ENCODE measurements around the gene DNLZ. TPM values are rescaled to one million over a fixed set of nuclear protein-coding genes. Genes with fewer than 3 reads are reported as not detected.
A peak's percentile ranks its signal among the peaks of the same experiment; 100 is the strongest.

Gene DNLZ
- total and polyA plus RNA-seq, 2 of the 4 experiments (the other 2 are of a cell fraction), result 2.0 to 11.4 TPM

- H2AK9ac ChIP-seq (replicated peaks; ENCODE audit: low read depth, low read length, poor library complexity), result peak overlapping the region; percentile 100
- H2BK15ac ChIP-seq (ENCODE audit: low read depth, low read length), result no peak overlapping the region; the same call in 2 of the 3 replicates
- H4K91ac ChIP-seq (ENCODE audit: insufficient read depth, low read depth, low read length), result peak overlapping the region; percentile 93
- H3K4me2 ChIP-seq (ENCODE audit: low read depth, low read length), result peak overlapping the region; percentile 97
- ChIA-PET POLR2A (ENCODE audit: unreplicated experiment) (interaction anchor here (0.6 kb wide), 1 partner anchor 34 kb away, joined by 3 read pairs; no protein-coding TSS in a partner anchor), CTCF (interaction anchor here (0.8 kb wide), 1 partner anchor 16 kb away, joined by 3 read pairs; no protein-coding TSS in a partner anchor)
- peak overlapping the region; percentile 99 for H3K4ac ChIP-seq (ENCODE audit: low read depth, low read length)
- peaks cover 54% of the 10 kb centered on the region for H4K20me1 ChIP-seq (ENCODE audit: insufficient read depth, low read length)
- peak overlapping the region; percentile 95 for H3K27ac ChIP-seq (ENCODE audit: insufficient read depth, low read length)
- TF ChIP-seq POLR2A (IDR thresholded peaks at IDR 0.05; ENCODE audit: low read depth, low read length), result 0 out of 2 replicates have a peak, but pooled peaks have one; percentile 2
- no peak for TF ChIP-seq RAD21 (IDR thresholded peaks at IDR 0.05; ENCODE audit: low read length)
- 5% methylated on average over 4 of the region's 15 CpGs; no CpG with 5 or more reads in 1 of the 2 experiments for WGBS, 2 experiments (ENCODE audit: extremely low coverage in 2 of 2, insufficient read length in 1 of 2)
- H4K5ac ChIP-seq (ENCODE audit: low read depth, low read length), result peak overlapping the region; percentile 51
- H3K27me3 ChIP-seq (ENCODE audit: control insufficient read depth, insufficient read depth, low read length), result no peaks in the 10 kb centered on the region
- peak overlapping the region; percentile 99 for H3K14ac ChIP-seq (replicated peaks; ENCODE audit: low read depth, low read length)
- peak overlapping the region; percentile 81 for H3K18ac ChIP-seq (ENCODE audit: low read depth, low read length)
- peak overlapping the region; percentile 25; the same call in 1 of the 2 replicates for H2BK120ac ChIP-seq (ENCODE audit: low read depth, low read length)
- in situ Hi-C loops (cut with MboI; ENCODE audit: low sequenced_read_pairs), result no loop called here
- peak overlapping the region in 1 of 2 experiments; percentile 70; a peak in 3 of 4 replicates for H4K8ac ChIP-seq (ENCODE audit: low read depth in 2 of 2, low read length in 2 of 2)
- dilution Hi-C loops (cut with HindIII; ENCODE audit: low sequenced_read_pairs, unreplicated experiment), result no loop called here
- DNase-seq (peak; percentile 36), ATAC-seq (ENCODE audit: low read depth) (peak; percentile 1)
- no peaks in the 10 kb centered on the region for H3K9me3 ChIP-seq (ENCODE audit: control insufficient read depth, insufficient read depth, low read length)
- H3K4me1 ChIP-seq (ENCODE audit: control insufficient read depth, insufficient read depth, low read length), result peaks cover 35% of the 10 kb centered on the region
- H3K23ac ChIP-seq (ENCODE audit: low read depth, low read length), result peak overlapping the region; percentile 97
- H2BK5ac ChIP-seq (ENCODE audit: low read depth, low read length, poor library complexity, severe bottlenecking), result peak overlapping the region; percentile 99
- H2AK5ac ChIP-seq (ENCODE audit: low read depth, low read length), result peak overlapping the region; percentile 99
- H3K36me3 ChIP-seq (ENCODE audit: control insufficient read depth, insufficient read depth, low read length), result peaks cover 20% of the 10 kb centered on the region; the same call in 1 of the 2 replicates
- intact Hi-C loops (cut with micrococcal nuclease), result loop anchor here (5.0 kb wide), 1 partner anchor 74 kb away; the partner anchor contains the start of gene SNAPC4
- no TSS peak for BruUV-seq (replicated peaks)
- H2AFZ ChIP-seq (replicated peaks; ENCODE audit: low read length, poor library complexity), result peak overlapping the region; percentile 47
- peak overlapping the region; percentile 85 for H3K56ac ChIP-seq (ENCODE audit: extremely low read depth, insufficient read depth, low read length)
- no peak overlapping the region for H2BK20ac ChIP-seq (ENCODE audit: low read depth, low read length)
- H3K79me1 ChIP-seq (ENCODE audit: low read depth in 1 of 2, low read length in 2 of 2), result peaks cover 3 to 42% of the 10 kb centered on the region in 2 experiments; a peak in 2 of 4 replicates
- H3K9me1 ChIP-seq (ENCODE audit: insufficient read depth, low read length), result peaks cover 8% of the 10 kb centered on the region
- H3K4me3 ChIP-seq (ENCODE audit: insufficient read depth, low read depth, low read length), result peak overlapping the region; percentile 96
- H3K9ac ChIP-seq (ENCODE audit: low read depth, low read length), result peak overlapping the region; percentile 98
Measured at GRCh38 chr9:136328622-136329041, 34.9 kb downstream of the DNLZ start.
